HG02973 (cell line): ENCODE results near the gene OLFML1.

Experiments used
- ATAC-seq: cut with Tn5 transposase; IDR thresholded peaks from one replicate; pipeline ENCODE4 v1.9.1; 2021; ENCODE audit warnings: moderate library complexity; ENCODE audit not compliant: unreplicated experiment

The OLFML1 gene

DNA sequence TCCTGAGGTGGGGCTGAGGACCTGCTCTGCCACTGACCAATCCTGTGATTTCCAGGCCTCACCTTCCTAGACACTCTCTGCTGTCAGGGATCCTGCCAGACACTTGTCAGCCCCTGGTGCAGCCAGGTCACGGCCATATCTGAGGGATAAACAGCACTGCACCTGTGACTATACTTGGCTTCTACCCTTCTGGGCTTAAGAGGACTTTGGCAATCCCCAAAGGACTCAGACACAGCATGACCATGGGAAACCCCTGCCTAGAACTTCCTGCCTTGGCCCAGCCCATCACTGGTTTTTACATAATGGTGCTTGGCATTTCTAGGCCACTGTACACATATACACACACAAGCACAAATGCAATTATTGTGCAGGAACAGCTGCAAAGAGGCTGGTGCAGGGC lies 11.6 kb upstream of the OLFML1 start:
- ATAC-seq, result peak; percentile 92

DNA sequence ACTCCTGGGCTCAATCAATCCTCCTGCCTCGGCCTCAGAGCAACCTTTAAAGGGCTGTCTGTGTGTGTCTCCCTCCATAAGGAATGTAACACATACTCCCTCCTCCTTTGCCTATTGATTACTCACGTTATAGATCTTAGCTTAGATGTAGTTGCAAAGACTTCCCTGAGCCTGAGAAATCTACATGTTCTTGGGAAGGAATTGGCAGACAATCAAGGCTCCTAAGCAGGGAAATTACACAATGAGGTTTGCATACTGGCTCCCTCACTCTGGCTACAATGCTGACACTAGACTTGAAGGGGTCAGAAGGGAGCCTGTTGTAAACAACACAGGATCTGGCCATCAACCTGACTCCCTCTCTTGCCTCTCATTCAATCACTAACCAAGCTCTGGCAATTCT lies 5.2 kb upstream of the OLFML1 start:
- ATAC-seq, result no peak

DNA sequence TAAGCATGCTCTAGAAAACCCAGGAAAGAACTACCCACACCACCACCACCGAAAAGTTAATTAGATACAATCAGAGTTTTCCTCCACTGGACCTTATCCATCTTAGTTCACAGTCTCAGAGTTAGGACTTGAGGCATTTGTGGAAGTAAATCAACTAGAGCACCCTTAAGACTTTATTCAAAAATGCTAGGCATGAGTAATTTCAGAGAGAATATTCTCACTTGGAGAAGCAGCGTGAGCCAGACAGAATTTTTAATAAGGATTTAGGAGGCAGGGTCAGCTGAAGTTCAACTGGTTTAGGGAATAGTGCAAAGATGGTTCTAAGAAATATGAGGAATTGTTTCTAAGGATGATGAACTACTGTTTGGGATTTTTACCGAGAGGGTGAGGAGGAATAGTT lies 1.2 kb upstream of the OLFML1 start:
- ATAC-seq, result no peak

DNA sequence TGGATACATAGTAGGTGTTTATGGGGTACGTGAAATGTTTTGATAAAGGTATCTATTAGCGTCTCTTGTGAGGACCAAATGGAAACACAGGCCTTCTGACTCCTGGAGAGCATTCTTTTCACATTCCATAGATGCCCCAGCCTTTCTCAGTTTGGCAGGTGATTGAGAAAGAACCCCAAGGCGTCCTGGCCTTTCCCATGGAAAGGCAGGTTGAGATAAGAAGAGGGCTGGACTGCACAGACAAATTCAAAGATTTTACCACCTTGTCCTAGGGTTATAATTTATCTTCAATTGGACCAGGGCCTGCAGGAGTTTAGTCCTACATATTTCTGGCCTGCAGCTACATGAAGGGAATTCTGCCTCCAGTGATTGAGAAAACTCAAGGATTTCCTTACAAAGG lies 661 bp upstream of the OLFML1 start:
- ATAC-seq, result no peak

DNA sequence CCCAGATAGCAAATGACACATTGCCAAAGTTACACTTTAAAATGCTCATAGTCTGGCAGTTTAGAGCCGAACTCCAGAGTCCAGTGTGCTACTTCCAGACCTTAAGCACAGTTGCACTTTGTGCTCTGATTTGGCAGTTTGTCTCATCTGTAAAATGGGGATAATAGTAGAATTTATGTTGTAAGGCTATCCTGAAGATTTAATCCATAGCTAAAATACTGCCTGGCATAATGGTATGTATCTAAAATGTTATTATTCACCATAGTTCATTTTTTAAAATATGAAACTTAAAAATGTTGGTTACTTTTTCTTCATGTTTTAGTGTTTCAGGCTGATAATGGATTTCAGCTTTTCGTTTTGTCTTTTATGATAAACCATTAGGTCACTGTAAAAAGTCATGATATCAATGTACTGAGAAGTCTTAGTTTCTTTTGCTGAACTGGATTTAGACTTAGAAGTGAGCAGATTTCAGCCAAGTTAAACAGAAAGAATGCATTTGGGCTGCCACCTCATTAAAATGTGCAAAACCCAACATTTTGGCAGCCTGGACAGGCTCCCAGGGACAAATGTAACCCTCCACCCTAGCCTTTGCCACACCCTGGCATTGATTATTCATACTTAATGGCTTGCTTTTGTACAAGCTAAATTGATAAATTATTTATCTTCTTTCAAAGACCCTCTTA lies 933 bp downstream of the OLFML1 start:
- no peak for ATAC-seq

DNA sequence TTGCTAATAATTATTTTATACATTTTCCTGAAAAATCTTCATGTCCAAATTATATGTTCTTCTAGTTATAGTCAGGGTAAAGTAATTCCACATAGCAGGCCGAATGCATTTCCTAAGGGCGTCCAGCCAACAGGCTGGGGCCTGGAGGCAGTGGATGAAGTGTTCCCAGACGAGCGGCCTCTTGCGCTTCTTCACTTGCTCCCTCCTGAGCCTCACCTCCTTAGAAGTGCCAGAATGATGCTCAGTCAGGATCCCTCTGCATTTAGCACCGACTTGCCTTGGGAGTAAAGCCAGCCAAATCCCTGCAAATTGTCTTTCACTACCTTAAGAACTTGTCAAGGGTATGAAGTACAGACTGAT lies 1.5 kb downstream of the OLFML1 start:
- no peak for ATAC-seq

DNA sequence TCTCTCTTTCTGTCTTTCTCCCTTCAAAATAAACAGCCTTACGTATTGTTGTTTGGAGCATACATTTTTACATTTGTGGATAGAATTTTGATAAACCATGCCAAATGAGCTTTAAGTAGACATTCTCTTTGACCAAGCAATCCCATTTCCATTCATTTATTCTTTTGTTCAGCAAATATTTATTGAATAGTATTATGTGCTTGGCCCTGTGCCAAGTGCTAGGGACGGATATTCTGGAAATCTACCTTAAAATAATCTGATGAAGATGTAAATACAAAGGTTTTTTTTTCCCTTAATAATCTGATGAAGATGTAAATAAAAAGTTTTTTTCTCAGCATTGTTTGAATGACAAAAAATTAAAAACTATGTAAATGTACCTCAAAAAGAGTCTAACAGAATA lies 2.1 kb downstream of the OLFML1 start:
- ATAC-seq, result no peak

DNA sequence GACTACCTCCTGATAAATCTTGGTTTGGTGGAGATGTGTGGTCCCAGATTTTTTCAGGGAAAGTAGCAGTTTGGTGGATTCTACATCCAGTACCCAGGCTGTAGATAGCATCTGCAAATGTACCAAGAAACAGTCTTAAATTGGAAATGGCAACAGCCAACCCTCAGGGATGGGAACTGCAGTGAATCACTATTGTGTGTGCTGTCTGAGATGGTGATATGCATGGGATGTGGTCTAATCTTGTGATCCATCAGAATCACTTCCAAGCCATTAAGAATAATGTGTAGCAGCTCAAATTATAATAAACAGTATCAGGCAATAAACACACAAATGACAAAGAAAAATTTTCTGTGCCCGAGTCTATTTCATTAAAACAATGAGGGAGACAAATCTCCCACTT lies 3.4 kb downstream of the OLFML1 start:
- no peak for ATAC-seq

DNA sequence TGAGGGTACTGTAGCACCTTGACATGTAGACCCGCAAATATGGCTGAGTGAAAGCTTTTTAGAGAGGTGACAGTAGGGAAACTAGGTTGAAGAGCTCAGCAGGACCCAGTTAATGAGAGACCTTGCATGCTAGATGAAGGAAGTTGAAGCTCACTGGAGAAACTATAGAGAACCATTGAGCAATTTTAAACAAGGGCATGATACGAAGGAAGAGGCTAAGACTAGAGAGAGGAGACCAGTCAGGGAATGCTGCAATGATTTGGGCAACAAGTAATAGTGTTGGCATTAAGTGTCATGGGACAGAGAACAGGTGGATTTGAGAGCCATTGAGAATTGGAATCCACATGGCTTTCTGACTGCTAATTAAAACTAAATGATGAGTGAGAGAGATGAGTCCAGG lies 4.1 kb downstream of the OLFML1 start:
- ATAC-seq, result no peak

DNA sequence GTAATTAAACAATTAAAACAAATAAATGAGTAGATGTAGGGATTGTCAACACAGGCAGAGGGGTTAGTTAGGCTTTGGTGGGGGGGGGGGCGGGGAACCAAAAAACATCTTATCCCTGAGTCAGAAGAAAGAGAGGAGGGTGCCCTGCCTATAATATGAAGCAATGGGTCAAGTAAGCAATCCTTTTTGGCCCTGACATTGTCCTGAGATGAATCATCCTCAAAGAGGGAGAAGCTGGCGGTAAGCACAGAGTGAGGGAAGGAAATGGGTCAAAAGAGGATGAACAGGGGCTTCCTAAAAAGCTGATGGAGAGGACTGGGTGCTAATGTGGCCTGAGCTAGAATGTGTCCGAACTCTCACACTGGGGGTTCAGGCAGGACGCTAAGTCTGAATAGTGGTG lies 4.7 kb downstream of the OLFML1 start:
- ATAC-seq, result no peak

DNA sequence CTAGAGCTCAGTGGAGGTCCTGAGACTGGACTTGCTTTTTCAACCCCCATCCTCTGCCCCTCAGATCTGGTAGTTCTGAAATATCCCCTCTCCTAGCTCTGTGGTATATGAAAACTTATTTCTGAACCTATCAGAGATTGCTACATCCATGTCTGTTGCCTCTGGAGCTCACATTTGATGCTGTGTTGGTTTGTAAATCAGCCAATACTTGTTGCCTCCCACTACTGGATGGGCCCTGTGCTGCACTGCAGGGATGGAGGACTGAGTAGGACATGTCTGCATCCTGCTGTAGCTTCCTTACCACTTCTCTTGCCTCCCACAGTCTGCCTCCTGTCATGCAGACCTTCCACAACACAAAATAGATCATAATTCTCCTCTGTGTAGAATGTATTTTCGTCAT lies 5.2 kb downstream of the OLFML1 start:
- no peak for ATAC-seq

DNA sequence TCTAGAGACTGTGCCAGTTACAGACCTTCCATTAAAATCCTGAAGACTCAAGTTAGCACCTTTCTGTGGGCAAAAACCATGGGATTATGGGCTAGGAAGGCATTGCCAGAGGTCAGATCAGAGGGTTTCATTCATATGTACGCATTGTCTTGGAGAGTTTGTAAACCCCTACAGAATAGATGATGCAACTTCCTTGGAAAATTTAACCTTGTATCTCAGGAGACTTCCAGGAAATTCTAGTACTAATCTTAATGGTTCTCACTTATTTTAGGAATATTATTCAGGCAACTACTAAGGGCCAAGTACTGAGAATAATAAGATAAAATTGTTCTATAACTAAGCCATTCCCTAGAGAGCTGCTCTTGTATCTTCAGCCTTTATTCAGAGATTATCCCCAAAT lies 6.9 kb downstream of the OLFML1 start:
- no peak for ATAC-seq

DNA sequence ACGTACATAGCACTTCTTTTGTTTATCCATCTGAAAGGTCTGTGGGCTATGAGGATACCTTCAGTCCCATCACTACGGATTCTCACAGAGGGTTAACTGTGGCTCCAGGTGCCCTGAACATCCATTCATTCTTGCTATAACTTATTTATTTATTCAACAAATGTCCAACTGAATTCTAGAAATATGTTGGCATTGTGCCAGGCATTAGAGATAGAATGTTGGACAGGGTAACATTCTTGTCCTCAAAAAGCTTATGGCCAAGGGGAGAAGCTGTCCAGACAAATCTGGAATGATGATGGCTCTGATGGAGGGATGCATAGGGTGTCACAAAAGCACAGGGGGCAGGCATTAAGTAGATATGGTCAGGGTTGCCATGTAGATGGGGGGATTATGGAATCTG lies 8.4 kb downstream of the OLFML1 start:
- no peak for ATAC-seq

DNA sequence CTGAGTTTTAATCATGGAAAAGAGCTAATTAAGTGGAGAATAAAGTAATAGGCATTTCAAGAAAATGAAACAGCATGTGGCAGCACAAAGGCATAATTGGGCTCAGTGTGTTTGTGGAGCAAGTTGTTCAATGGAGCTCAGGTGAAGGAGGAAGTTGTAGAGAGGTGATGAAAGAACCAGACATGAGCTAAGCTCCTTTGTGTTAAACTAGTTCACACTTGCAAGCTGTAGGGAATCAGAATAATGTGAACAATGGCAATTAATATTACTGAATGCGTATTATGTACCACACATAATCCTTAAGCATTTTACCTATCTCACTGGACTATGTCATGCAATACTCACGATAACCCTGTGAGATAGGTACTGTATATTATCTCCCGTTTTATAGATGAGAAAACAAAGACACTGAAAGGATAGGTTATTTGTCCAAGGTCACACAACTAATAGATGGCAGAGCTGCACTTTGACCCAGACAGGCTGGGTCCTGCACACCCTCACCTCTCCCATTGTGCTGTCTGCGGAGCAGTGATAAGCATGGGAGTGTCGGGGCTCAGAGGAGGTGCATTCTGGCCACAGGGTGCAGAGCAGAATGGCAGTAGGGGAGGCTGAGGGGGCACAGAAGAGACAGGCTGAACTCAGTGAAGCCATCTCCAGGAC lies 8.9 kb downstream of the OLFML1 start:
- no peak for ATAC-seq

DNA sequence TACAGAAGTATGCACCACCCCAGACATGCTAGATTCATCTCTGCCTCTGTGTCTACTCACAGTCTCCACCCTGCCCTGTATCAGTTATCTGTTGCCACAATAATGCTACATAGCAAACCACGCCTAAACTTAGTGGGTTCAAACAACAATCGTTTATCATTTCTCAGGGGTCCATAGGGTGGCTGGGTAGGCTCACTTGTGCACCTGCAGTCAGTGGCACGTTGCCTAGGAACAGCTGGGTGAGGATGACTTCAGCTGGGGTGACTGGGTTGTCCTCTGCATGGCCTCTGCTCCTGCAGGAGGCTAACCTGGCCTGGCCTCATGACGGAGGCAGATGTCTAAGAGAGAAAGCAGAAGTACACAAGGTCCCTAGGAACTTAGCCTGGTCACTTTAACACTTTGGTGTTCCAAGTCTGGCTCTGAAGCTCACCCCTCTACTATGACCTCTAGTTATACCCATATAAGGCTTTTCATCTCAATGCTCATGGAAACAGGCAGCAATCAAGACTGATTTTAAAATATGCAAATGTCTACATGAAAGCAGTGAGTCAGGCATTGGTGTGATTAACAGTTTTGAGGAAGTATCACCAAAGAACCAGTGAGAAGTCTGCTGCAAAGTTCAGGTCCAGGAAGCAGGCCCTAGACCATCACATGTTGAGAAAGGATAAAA lies 10.7 kb downstream of the OLFML1 start:
- peak; percentile 92 for ATAC-seq

DNA sequence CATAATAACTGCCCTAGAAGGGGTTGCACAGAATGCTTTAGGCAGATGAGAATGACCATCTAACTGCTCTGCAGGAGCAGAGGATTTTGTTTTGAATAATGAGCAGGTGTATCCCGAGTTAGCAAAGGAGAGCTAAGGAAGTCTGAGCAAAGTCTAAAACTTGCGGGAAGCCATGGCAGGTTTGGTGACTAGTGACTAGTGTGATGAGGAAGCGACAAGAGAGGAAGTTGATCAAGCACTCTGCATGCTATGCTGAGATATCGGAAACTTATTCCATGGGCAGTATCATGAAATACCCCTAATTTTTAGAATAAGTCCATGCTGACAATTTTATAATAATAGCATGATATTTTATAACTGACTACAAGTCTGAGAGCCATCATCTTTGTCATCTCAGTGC lies 12.9 kb downstream of the OLFML1 start:
- ATAC-seq, result no peak

DNA sequence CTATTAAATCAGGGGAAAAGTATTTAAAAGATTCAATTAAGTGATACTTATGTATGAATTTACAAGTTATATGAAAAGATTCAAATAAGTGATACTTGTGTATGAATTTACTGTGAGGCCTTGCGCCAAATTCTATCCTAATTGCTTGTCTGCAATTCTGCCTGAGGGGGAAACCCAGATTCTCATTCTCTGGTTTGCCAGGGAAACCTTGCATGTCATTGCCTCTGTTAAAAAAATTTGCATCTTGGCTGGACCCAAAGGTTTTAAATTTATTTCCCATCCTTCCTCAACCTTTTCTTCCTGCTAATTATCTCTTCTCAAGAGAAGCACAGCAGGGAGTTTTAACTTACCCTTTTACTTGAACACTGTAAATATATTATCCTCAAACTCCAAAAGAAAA lies 13.8 kb downstream of the OLFML1 start:
- ATAC-seq, result no peak

DNA sequence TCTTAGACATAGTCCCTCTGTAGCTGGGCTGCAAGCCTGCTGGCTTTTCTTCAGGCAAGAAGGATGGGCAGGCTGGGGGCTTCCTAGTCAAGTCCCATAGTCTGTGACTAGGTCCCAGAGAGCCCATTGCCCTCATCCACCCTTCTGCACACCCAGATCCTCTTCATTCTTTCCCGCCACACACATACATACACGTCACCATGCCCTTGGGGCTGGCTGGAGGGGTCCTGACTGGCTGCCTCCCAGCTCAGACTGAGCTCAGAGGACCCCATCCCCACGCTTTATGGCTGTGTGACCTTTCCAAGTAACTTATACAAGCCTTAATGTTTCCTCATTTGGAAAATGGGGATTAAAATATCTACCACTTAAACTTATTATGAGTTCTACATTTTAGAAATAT lies 14.9 kb downstream of the OLFML1 start:
- no peak for ATAC-seq

DNA sequence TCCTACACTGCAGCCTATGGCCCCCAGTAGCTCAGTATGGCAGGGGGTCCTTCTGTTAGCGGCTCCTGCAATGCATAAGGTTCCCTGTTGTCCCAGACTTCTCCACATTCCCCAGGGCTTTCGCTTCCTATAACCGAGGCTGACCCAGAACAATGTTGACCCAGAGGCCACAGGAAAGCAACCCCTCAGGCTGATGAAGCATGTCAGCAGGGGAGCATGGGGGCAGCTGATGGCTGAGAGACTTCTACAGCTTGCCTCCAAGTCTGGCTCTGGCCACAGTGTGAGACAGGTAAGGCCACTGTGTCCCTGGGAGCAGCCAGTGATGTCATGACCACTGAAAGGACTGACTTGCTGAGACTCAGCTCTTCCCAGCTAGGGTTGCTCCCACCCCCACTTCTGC lies 15.9 kb downstream of the OLFML1 start:
- no peak for ATAC-seq

DNA sequence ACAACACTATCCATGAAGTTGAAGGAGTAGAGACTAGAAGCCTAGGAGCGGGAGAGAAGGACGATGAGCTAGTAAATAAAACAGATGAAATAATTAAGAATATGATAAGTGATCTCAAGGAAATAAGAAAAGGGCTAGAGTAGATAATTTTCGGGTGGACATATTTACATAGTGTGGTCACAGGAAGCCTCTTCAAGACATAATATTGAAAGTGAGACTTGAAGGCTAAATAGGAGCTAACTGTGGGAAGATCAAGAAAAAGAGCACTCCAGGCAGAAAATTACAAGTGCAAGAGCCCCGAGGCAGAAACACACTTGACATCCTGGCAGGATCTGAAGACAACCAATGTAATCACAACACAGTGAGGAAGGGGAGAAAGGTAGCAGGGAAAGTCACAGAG lies 16.6 kb downstream of the OLFML1 start:
- no peak for ATAC-seq

DNA sequence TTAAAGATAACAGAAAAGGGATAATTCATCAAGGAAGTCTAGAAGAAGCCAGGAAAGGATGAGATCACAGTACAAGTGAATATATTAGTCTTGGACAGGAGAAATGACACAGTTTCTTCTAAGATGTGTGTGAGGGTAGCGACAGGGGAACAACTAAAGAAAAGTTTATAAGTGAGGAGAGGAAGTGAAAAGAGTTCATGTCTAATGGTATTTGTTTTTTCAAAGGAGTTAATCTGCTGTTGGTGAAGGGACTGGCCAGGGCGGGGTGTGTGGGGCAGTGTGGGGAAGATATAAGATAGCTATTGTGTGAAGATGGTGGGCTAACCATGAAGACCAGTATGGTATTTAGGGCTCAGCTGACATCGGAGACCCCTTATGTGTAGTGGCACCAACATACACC lies 20.9 kb downstream of the OLFML1 start:
- ATAC-seq, result no peak

DNA sequence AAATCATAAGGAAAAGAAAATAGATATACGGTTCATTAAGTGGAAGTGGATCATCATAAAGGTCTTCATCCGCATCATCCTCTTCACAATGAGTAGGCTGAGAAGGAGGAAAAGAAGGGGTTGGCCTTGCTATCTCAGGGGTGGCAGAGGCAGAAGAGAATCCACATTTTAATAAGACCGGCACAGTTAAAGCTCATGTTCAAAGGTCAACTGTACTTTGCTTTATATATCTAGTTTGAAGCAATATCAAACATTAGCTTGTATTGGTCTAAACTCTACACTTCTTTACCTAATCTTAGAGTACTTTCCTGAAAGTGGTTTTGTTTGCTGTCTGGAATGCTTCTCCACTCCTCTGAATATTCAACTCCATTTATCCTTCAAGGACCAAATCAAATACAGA lies 22.8 kb downstream of the OLFML1 start:
- no peak for ATAC-seq

DNA sequence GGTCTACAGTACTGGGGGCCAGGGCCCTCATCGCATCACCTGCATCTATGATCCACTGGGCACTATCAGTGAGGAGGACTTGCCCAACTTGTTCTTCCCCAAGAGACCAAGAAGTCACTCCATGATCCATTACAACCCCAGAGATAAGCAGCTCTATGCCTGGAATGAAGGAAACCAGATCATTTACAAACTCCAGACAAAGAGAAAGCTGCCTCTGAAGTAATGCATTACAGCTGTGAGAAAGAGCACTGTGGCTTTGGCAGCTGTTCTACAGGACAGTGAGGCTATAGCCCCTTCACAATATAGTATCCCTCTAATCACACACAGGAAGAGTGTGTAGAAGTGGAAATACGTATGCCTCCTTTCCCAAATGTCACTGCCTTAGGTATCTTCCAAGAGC lies 24.7 kb downstream of the OLFML1 start:
- no peak for ATAC-seq
